ENCODE measurements around the gene CLEC10A.

- TF ChIP-seq, protein P1, sequence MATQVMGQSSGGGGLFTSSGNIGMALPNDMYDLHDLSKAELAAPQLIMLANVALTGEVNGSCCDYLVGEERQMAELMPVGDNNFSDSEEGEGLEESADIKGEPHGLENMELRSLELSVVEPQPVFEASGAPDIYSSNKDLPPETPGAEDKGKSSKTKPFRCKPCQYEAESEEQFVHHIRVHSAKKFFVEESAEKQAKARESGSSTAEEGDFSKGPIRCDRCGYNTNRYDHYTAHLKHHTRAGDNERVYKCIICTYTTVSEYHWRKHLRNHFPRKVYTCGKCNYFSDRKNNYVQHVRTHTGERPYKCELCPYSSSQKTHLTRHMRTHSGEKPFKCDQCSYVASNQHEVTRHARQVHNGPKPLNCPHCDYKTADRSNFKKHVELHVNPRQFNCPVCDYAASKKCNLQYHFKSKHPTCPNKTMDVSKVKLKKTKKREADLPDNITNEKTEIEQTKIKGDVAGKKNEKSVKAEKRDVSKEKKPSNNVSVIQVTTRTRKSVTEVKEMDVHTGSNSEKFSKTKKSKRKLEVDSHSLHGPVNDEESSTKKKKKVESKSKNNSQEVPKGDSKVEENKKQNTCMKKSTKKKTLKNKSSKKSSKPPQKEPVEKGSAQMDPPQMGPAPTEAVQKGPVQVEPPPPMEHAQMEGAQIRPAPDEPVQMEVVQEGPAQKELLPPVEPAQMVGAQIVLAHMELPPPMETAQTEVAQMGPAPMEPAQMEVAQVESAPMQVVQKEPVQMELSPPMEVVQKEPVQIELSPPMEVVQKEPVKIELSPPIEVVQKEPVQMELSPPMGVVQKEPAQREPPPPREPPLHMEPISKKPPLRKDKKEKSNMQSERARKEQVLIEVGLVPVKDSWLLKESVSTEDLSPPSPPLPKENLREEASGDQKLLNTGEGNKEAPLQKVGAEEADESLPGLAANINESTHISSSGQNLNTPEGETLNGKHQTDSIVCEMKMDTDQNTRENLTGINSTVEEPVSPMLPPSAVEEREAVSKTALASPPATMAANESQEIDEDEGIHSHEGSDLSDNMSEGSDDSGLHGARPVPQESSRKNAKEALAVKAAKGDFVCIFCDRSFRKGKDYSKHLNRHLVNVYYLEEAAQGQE (IDR thresholded peaks at IDR 0.05; ENCODE audit: insufficient read depth in 1 of 2, low read depth in 2 of 2, low read length in 2 of 2): no peak
- no peak for TF ChIP-seq POLR2AphosphoS5 (IDR thresholded peaks at IDR 0.05; ENCODE audit: low read depth, low read length)
Measured at GRCh38 chr17:7042501-7043181, 37.4 kb downstream of the CLEC10A start.
